Gastroesophageal sphincter (tissue), 3 donors: Measurements from ENCODE around the gene HIPK4.

ENCODE experiments used
- EP300 ChIP-seq: sonication (generic); formaldehyde crosslinking; IDR thresholded peaks from one replicate; pipeline ENCODE4 v1.6.1; 2017; ENCODE audit warnings: antibody characterized with exemption, mild to moderate bottlenecking
- POLR2A ChIP-seq, 2 donors: fragments of 450-650 bp; IDR thresholded peaks; one replicate each; pipeline ENCODE4 v1.6.1; 2017; ENCODE audit warnings: antibody characterized with exemption in 2 of 2, mild to moderate bottlenecking in 2 of 2, moderate library complexity in 1 of 2
- POLR2AphosphoS5 ChIP-seq: sonication (generic); formaldehyde crosslinking; IDR thresholded peaks from one replicate; pipeline ENCODE4 v1.6.1; 2017; ENCODE audit warnings: antibody characterized with exemption
- TF ChIP-seq, protein P1 (sequence below), 4 experiments: fragments of 200-600 bp in 2 of 4; fragments of 450-650 bp in 2 of 4; sonication (generic) in 1 of 4; IDR thresholded peaks; one replicate each; pipeline ENCODE4 v1.5.1; 2017 to 2019; ENCODE audit warnings: antibody characterized with exemption in 4 of 4, mild to moderate bottlenecking in 2 of 4, moderate library complexity in 2 of 4

DNA sequence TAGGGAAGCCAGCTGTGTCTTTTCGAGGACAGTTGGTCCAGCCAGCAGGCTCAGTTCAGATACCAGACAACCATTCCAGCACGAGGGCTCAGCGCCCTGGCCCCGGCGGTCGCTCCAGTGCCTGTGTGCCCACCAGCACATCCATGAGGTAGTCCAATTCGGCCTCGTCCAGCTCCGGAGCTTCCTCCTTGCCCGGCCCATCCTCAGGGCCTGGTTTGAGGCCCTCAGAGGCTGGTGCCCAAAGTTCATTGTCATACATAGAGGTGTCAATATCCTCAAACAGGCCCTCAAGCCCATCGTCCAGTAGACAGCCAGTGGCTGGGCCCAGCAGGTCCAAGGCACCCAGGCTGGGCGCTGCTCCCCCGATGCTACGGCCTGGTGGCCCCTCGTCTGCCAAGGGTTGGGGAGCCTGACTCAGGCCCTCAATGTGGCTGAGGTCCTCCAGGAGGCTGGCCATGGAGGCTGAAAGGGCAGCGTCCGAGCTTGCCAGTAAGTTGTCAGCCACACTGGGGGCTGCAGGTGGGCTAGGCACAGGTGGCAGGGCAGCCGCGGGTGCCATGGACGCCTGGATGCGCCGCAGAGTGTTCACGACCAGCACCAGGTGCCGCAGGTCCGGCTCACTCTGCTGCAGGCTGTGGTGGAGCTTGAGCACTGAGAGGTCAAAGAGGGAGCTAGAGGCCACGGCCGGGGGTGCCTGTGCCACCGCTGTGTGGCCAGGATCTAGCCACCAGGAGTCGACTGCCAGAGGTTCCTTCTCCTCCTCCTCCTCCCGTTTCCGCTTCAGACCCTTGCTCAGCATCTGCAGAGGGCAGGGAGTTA, 33.0 kb upstream of the HIPK4 start:
- TF ChIP-seq, protein P1, sequence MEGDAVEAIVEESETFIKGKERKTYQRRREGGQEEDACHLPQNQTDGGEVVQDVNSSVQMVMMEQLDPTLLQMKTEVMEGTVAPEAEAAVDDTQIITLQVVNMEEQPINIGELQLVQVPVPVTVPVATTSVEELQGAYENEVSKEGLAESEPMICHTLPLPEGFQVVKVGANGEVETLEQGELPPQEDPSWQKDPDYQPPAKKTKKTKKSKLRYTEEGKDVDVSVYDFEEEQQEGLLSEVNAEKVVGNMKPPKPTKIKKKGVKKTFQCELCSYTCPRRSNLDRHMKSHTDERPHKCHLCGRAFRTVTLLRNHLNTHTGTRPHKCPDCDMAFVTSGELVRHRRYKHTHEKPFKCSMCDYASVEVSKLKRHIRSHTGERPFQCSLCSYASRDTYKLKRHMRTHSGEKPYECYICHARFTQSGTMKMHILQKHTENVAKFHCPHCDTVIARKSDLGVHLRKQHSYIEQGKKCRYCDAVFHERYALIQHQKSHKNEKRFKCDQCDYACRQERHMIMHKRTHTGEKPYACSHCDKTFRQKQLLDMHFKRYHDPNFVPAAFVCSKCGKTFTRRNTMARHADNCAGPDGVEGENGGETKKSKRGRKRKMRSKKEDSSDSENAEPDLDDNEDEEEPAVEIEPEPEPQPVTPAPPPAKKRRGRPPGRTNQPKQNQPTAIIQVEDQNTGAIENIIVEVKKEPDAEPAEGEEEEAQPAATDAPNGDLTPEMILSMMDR (IDR thresholded peaks at IDR 0.05) = no peak
- TF ChIP-seq POLR2AphosphoS5 (no peak), POLR2A (IDR thresholded peaks at IDR 0.05) (no peak), EP300 (no peak)
